ACHN (cell line): ENCODE results near the gene NFYA.
"Not testable (repeated sequence)": the region's sequence is repeated elsewhere in the genome, so short reads cannot be mapped to it uniquely, and the experiment has no call there.

Experiments
- DNase-seq: peaks from one replicate; pipeline ENCODE4 v3.0.0-alpha.2; 2015
- in situ Hi-C: cut with HindIII; loops from 2 replicates; pipeline ENCODE4 v1.10.0; 2017; ENCODE audit warnings: low sequenced_read_pairs, low pct_ligation_motif_present, low pct_unique_long_range_greater_than_20kb

Gene NFYA

GRCh38 chr6:41092421-41093140 is 19.8 kb downstream of the NFYA start:
- peak; percentile 31 for DNase-seq
- in situ Hi-C loops: no loop called here

DNA sequence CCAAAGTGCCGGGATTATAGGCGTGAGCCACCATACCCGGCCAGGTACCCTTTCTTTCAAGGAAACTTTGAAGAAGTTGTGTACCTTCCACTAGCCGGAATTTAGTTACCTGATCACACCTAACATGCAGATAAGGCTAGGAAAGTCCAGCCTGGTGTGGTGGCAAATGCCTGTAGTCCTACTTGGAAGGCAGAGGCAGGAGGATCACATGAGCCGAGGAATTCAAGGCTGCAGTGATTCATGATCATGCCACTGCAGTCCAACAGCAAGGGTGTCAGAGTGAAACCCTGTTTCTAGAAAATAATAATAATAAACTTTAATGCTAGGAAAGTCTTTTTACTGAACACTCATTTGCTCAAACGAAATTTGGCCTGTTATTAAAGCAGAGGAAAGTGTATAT is 21.0 kb downstream of the NFYA start:
- in situ Hi-C loops: no loop called here
- DNase-seq: no peak

DNA sequence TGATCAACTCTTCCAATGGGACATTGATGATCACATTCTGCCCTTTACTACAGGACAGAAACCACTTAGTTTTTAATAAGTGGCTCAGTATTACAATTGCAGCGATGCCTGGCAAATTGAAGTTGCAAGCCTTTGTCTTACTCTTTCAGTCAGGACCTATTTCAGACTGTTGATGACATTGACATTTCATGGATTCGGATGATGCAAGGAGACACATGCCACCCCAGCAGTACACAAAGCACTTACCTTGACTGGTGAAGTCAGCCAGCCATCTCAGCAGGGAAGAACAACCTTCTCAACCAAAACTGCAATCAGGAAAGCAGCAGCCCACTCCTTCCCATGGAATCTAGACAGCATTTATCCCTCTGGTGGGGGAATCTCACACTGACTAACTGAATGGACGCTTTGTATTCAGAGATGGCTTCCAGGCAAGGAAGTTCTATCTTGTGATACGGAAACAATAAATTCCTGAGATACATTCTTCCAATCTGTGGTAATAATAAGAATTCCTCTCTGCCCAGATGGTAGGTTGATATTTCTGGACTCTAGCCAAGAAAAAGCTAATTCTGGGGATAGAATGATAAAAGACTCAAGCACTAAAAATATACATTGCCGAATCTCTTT is 24.8 kb downstream of the NFYA start:
- in situ Hi-C loops: no loop called here

DNA sequence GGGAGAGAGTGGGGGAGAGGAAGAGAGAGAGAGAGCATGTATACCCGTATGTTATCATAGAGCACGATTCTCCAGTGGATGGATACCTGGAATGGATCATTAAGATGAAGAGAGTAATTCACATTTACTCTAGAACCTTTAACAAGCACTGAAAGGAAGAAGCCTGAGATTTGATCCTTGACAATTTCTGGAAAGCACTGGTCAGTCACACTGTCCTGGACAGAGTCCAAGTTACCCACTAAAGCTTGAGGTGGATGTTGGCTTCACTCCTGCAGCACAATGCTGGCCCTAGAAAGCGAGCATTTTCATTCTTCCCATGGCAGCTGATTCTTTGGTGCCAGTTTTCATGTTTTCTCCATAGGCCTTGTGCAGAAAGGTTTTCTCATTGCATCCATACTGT is 25.6 kb downstream of the NFYA start:
- DNase-seq: no peak
- in situ Hi-C loops: no loop called here

More for the DNA sequence above, 24.8 kb downstream of the NFYA start:
- DNase-seq: no peak

GRCh38 chr6:41100871-41101287 is 28.1 kb downstream of the NFYA start:
- DNase-seq: no peak
- in situ Hi-C loops: no loop called here

DNA sequence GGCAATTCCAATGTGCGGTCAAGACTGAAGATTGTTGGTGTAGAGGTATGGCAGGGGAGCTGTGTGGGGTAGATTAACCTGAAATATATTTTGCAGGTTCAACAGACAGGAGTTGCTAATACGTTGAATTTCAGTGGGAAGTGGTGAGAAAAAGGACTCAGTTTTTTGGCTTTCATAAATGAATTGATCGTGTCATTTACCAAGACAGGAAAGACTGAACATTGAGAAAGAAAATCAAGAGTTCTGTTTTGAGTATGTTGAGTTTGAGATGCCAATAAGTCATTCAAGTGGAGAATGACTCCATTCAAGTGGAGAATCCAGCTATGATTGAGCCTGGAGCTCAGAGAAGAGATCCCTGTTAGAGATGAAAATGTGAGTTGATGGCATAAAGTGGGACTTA is 31.1 kb downstream of the NFYA start:
- no peak for DNase-seq
- in situ Hi-C loops: no loop called here

GRCh38 chr6:41111017-41111416 is 38.2 kb downstream of the NFYA start:
- no peak for DNase-seq
- in situ Hi-C loops: no loop called here

DNA sequence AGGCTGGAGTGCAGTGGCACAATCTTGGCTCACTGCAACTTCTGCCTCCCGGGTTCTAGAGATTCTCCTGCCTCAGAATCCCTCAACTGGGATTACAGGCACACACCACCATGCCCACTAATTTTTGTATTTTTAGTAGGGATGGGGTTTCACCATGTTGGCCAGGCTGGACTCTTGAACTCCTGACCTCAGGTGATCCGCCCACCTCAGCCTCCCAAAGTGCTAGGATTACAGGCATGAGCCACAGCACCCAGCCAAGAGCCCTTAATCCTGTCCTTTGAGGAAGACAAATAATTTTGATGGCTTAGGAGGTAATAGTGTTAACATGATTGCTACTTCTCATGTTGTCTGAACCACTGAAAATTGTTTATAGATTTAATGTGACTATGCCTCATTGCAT is 42.3 kb downstream of the NFYA start:
- in situ Hi-C loops, DNase-seq: not testable (repeated sequence)

- no peak for DNase-seq
- in situ Hi-C loops: no loop called here
These were observed 46.7 kb downstream of the NFYA start for GRCh38 chr6:41119508-41119907.

GRCh38 chr6:41120058-41120457 is 47.3 kb downstream of the NFYA start:
- in situ Hi-C loops: no loop called here

GRCh38 chr6:41122373-41122772 is 49.6 kb downstream of the NFYA start:
- DNase-seq: no peak
- in situ Hi-C loops: no loop called here

More at GRCh38 chr6:41120058-41120457, 47.3 kb downstream of the NFYA start:
- DNase-seq: no peak

DNA sequence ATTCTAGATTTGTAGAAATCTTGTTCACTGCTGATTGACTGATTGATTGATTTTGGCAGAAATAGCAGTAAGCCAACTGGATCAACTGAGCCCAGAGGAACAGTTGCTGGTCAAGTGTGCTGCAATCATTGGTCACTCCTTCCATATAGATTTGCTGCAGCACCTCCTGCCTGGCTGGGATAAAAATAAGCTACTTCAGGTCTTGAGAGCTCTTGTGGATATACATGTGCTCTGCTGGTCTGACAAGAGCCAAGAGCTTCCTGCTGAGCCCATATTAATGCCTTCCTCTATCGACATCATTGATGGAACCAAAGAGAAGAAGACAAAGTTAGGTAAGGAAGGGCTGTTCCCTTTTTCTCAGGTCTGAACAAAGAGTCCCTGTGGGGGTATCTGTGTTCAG is 50.1 kb downstream of the NFYA start:
- in situ Hi-C loops: no loop called here
- no peak for DNase-seq

GRCh38 chr6:41125282-41125681 is 52.5 kb downstream of the NFYA start:
- in situ Hi-C loops: no loop called here
- DNase-seq: no peak

DNA sequence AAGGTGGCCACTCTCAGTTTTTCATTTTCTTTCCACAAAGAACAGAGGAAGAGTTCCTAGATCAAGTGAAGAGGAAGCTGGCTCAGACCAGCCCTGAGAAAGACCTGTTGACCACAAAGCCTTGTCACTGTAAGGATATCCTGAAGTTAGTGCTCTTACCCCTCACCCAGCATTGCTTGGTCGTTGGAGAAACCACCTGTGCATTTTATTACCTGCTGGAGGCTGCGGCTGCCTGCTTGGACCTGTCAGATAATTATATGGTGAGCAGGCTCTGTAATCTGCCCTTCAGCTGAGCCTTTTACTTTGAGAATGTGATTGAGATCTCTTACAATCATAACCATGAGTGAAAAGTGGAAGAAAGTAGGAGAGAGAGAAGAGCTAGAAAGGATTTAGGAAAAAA is 59.5 kb downstream of the NFYA start:
- DNase-seq: no peak
- in situ Hi-C loops: no loop called here

DNA sequence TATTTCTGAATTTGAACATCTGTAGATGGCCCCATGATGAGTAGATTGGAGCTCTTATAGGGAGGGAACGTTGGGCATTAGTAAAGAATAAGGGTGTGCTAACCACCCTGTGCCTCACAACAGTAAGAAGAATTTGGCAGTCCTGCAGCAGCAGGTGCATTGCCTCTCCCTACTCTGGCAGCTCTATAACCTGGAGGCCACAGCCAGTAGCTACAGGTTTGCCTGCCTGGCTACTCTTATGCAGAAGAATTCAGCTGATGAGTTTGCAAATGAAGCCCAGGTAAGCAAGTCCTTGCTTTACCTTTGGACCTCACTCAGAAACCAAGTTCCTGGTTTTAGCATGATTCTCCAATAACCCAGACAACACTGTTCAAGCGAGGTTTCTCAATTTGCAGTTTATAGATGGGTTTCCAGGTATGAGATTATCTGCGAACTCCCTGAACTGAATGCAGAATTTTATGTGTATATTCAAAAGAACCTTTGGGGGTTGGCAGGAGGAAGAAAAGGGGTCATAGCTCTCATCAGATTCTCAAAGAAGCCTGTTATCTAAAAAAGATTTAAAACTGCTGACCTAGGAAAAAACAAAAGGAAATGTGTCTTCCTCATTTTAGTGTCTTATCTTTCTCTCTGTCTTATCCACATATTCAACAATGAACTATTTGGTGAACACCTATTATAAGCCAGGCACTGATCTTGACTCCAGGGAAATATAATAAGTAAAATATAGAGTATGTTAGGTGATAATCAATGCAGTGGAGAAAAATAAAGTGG is 62.5 kb downstream of the NFYA start:
- no peak for DNase-seq
- in situ Hi-C loops: no loop called here

GRCh38 chr6:41136911-41137310 is 64.1 kb downstream of the NFYA start:
- in situ Hi-C loops: no loop called here
- no peak for DNase-seq

DNA sequence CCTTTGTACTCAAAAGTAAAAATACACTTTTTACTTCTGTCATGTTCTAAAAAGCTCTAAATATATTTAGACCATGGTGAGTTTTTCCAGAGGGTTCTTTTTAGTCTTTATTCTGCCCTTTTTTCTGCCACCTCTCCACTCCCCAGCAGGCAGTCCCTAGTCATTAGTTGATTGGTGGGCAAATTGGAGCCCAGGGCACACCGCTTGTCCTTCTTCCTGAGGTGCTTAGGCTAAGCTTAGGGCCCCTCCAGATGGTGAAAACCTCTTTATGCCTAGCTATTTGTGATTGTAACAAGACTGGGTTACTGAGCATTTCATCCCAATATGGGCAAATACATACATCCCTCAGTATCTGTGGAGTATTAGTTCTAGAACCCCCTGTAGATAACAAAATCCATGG is 75.1 kb downstream of the NFYA start:
- in situ Hi-C loops: no loop called here
- DNase-seq: no peak
